SK-N-MC (cell line): ENCODE results near the gene ELF2.

Experiments
- EZH2 ChIP-seq: fragments of 200-600 bp; sonication (generic); IDR thresholded peaks from one replicate; pipeline ENCODE4 v1.6.1; 2017; ENCODE audit warnings: antibody characterized with exemption
- POLR2AphosphoS5 ChIP-seq: IDR thresholded peaks from 2 replicates; pipeline ENCODE4 v1.6.1; 2012; ENCODE audit warnings: mild to moderate bottlenecking, low read depth, low read length, borderline replicate concordance

GRCh38 chr4:139108567-139109128, 68.4 kb downstream of the ELF2 start:
- TF ChIP-seq POLR2AphosphoS5 (no peak), EZH2 (no peak)
